Right lobe of liver (tissue), 6 donors: ENCODE data around the gene NSF. TPM values are rescaled to one million over a fixed set of nuclear protein-coding genes. Genes with fewer than 3 reads are reported as not detected.
"Not testable (repeated sequence)": the region's sequence is repeated elsewhere in the genome, so short reads cannot be mapped to it uniquely, and the experiment has no call there.

Experiments used
- ATAC-seq, 4 donors: fragments of 200-7000 bp; cut with Tn5 transposase; one replicate each; pipeline ENCODE4 v1.9.1; 2020; ENCODE audit warnings: mild to moderate bottlenecking in 4 of 4, moderate library complexity in 4 of 4
- DNase-seq, 3 donors: peaks; one replicate each; pipeline ENCODE4 v3.0.0-alpha.2; 2020
- H3K27ac ChIP-seq, 3 donors: fragments of 200-600 bp; one replicate each; pipeline ENCODE4 v1.8.0; 2022
- H3K27me3 ChIP-seq, 2 donors: fragments of 200-600 bp; one replicate each; pipeline ENCODE4 v1.8.0; 2022
- H3K36me3 ChIP-seq, 4 donors: fragments of 200-600 bp; sonication (generic) in 1 of 4; one replicate each; pipeline versions ENCODE4 v1.5.1 to v1.8.0; 2017 to 2022; ENCODE audit warnings: control low read depth in 1 of 4
- H3K4me1 ChIP-seq, 4 donors: fragments of 200-600 bp; sonication (generic) in 1 of 4; one replicate each; pipeline versions ENCODE4 v1.5.1 to v1.8.0; 2017 to 2022; ENCODE audit warnings: control low read depth in 1 of 4
- H3K4me3 ChIP-seq, 3 donors: fragments of 200-600 bp; one replicate each; pipeline ENCODE4 v1.8.0; 2022
- H3K9me3 ChIP-seq, 4 donors: fragments of 200-600 bp; sonication (generic) in 1 of 4; one replicate each; pipeline versions ENCODE4 v1.5.1 to v1.8.0; 2017 to 2022; ENCODE audit warnings: control low read depth in 1 of 4
- CTCF ChIP-seq, 4 donors: fragments of 200-600 bp in 3 of 4; fragments of 450-650 bp in 1 of 4; IDR thresholded peaks; one replicate each; pipeline versions ENCODE4 v1.5.1 to v1.8.0; 2016 to 2022; ENCODE audit warnings: antibody characterized with exemption in 4 of 4, mild to moderate bottlenecking in 2 of 4
- POLR2A ChIP-seq: fragments of 450-650 bp; IDR thresholded peaks from one replicate; pipeline ENCODE4 v1.6.1; 2017; ENCODE audit warnings: antibody characterized with exemption, mild to moderate bottlenecking
- WGBS: methylation state at CpG from one replicate; pipeline ENCODE4 v1.1.6; 2018; ENCODE audit warnings: low coverage, low lambda C conversion rate; ENCODE audit not compliant: insufficient coverage; ENCODE audit errors: missing lambda C conversion rate; 5-methylcytosine and 5-hydroxymethylcytosine counted together
- intact Hi-C, 2 donors: fragments of 100-400 bp; cut with DNase I; formaldehyde crosslinking; loops; one replicate each; pipeline versions ENCODE4 v1.11.2 to v1.14.1; 2022
- total RNA-seq, 6 experiments: library from RNA; depleted of rRNA in 2 of 6; stranded (reverse); fragments of >200 nt in 2 of 6; fragmentation: NEBNext Ultra II Directional in 3 of 6; extraction: Animal tissue kit (Norgen Biotek cat#: 25700) in 3 of 6; gene quantifications; one replicate each; pipeline versions ENCODE4 v1.1.0 to v1.2.4, GENCODE V29; 2016 to 2023
- donor health status: DM: no; HTN: yes; CAD: no.
- donor health status: DM: no; HTN: no; CAD: no.
- donor health status: DM: no; HTN: no; CAD: no.
- donor health status: DM: no; HTN: yes; CAD: no.
- donor health status: DM: no; HTN: yes; CAD: no.

The NSF gene
- total RNA-seq, 6 experiments from 2014 or later, result 16.3 to 27.7 (median 20.8) TPM

GRCh38 chr17:46788796-46789195 is 198.3 kb downstream of the NSF start:
- Histone ChIP-seq H3K27me3 (no peaks in the 10 kb centered on the region), H3K9me3 (no peaks in the 10 kb centered on the region), H3K27ac (no peak overlapping the region), H3K4me3 (no peak overlapping the region), H3K4me1 (no peaks in the 10 kb centered on the region), H3K36me3 (no peaks in the 10 kb centered on the region)
- DNase-seq (no peak), ATAC-seq (no peak)
- no peak for TF ChIP-seq CTCF (IDR thresholded peaks at IDR 0.05)
- TF ChIP-seq POLR2A, result no peak
- intact Hi-C loops, result no loop called here
- 81% methylated on average over 3 of the region's 7 CpGs for WGBS

- H3K4me3 ChIP-seq, result no peak overlapping the region
- 100% methylated on average over 1 of the region's 8 CpGs for WGBS
- intact Hi-C loops, result no loop called here
- TF ChIP-seq POLR2A, result no peak
- TF ChIP-seq CTCF (IDR thresholded peaks at IDR 0.05), result no peak
- no peaks in the 10 kb centered on the region for H3K36me3 ChIP-seq
- H3K27me3 ChIP-seq, result no peaks in the 10 kb centered on the region
- H3K27ac ChIP-seq, result no peak overlapping the region
- no peak for DNase-seq
- no peak for ATAC-seq
- H3K4me1 ChIP-seq, result no peaks in the 10 kb centered on the region
- no peaks in the 10 kb centered on the region for H3K9me3 ChIP-seq
Observed at GRCh38 chr17:46789610-46790009, 199.1 kb downstream of the NSF start.

GRCh38 chr17:46790216-46790615 is 199.7 kb downstream of the NSF start:
- WGBS, result 44% methylated on average over 2 of the region's 3 CpGs
- TF ChIP-seq POLR2A (no peak), CTCF (IDR thresholded peaks at IDR 0.05) (no peak)
- H3K4me3 ChIP-seq, result no peak overlapping the region
- intact Hi-C loops, result no loop called here
- no peaks in the 10 kb centered on the region for H3K4me1 ChIP-seq
- no peak overlapping the region for H3K27ac ChIP-seq
- H3K9me3 ChIP-seq, result no peaks in the 10 kb centered on the region
- H3K36me3 ChIP-seq, result no peaks in the 10 kb centered on the region
- no peaks in the 10 kb centered on the region for H3K27me3 ChIP-seq
- no peak for ATAC-seq
- DNase-seq, result no peak

GRCh38 chr17:46791531-46791930 is 201.1 kb downstream of the NSF start:
- intact Hi-C loops, result no loop called here
- no peak for ATAC-seq
- DNase-seq, result no peak
- Histone ChIP-seq H3K4me1 (no peaks in the 10 kb centered on the region), H3K9me3 (no peaks in the 10 kb centered on the region), H3K36me3 (no peaks in the 10 kb centered on the region), H3K27me3 (no peaks in the 10 kb centered on the region), H3K27ac (no peak overlapping the region), H3K4me3 (no peak overlapping the region)
- TF ChIP-seq POLR2A, result no peak
- TF ChIP-seq CTCF (IDR thresholded peaks at IDR 0.05), result no peak
- 54% methylated on average over 3 of the region's 5 CpGs for WGBS

GRCh38 chr17:46792071-46792470 is 201.6 kb downstream of the NSF start:
- no peak for DNase-seq
- Histone ChIP-seq H3K4me1 (no peaks in the 10 kb centered on the region), H3K4me3 (no peak overlapping the region), H3K27me3 (no peaks in the 10 kb centered on the region), H3K36me3 (no peaks in the 10 kb centered on the region), H3K9me3 (no peaks in the 10 kb centered on the region), H3K27ac (no peak overlapping the region)
- intact Hi-C loops, result no loop called here
- ATAC-seq, result no peak
- TF ChIP-seq CTCF (IDR thresholded peaks at IDR 0.05), result no peak
- TF ChIP-seq POLR2A, result no peak
- WGBS, result 87% methylated on average over 4 of the region's 4 CpGs

- H3K27ac ChIP-seq, H3K4me1 ChIP-seq, intact Hi-C loops, H3K36me3 ChIP-seq, H3K9me3 ChIP-seq, DNase-seq, H3K4me3 ChIP-seq, H3K27me3 ChIP-seq, ATAC-seq: not testable (repeated sequence)
- WGBS, result 82% methylated on average over 4 of the region's 6 CpGs
Observed at GRCh38 chr17:46793023-46793422, 202.6 kb downstream of the NSF start.
